Measurements from ENCODE around the gene ZACN.

The ZACN gene

GRCh38 chr17:76131692-76132573, 53.0 kb downstream of the ZACN start:
- TF ChIP-seq CTCF (IDR thresholded peaks at IDR 0.05; ENCODE audit: low read depth, low read length) = no peak
- DNase-seq (ENCODE audit: extremely low read depth, low read depth) = no peak

Measured in AG09319 (cell line).